Stimulated activated CD8-positive, alpha-beta memory T cell treated with anti-CD3 and anti-CD28 coated beads, Interleukin-15, amount 100 ng/mL, for 24 hours (primary cell): Measurements from ENCODE around the gene ZNF555.
"Not testable (repeated sequence)": the region's sequence is repeated elsewhere in the genome, so short reads cannot be mapped to it uniquely, and the experiment has no call there.

Experiments
- DNase-seq: peaks from one replicate; pipeline ENCODE4 v3.0.0-alpha.2; 2020; ENCODE audit warnings: low read depth

ZNF555 gene

DNA sequence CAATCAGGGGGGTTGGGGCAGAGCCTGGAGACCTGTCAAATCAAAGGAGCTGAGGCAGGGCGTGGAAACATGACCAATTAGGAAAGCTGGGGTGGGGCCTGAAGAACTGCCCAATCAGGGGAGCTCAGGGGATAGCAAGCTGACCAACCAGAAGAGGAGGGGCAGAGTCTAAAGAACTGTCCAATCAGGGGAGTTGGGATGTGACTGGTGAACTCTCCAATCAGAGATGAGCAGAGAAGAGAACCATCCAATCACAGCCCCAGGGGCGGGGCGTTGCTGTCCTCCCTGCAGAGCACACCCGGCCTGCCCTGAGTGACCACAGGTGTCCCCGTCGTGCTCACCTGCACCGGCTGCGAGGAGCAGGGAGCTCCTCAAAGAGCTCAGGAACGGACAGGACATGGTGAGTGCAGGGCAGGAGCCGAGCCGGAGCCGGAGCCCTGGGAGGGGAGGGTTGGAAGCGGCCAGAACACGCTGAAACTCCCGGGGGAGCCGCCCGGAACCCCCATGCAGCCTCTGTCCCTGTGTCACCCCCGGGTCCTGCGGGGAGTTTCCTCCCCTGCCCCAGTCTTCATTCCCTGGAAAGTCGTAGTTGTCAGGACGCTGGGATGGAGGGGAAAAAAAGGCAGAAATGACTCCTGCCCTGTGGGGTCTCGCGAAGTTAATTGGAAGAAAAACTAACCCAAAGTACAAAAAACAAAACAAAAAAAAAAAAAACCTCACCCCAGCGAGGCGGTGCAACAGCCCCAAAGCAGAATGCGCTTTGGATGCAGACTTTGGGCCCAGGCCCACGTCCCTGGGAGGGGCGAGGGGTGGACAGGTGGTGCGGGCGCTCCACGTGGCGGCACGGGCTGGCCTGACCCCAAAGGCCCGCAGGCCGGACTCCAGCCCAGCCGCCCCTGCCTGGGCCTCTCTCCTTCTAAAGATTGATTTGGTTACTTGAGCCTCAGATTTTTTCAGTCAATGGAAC lies 26.0 kb downstream of the ZNF555 start, which contains the start of gene ZNF556:
TSS of gene ZNF556 (plus strand) at position 311 of the 967 bp plus-strand sequence. CDS start at position 398, 87 bp downstream.
- DNase-seq = no peak

DNA sequence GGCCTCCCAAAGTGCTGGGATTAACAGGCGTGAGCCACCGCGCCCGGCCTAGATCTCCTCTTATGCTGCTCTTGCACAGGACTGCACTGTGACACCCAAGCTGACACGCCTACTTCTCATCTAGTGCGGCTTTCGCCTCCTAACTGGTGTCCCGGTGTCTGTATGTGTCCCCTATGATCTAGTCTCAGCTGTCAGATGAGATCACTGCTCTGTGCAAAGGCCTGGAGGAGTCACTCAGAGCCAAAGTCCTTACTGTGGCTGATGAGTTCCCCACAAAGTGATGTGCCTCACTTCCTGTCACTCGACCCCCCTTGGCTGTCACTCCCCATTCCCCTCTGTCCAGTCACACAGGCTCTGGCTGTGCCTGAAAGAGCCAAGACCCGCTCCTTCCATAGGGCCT lies 28.3 kb downstream of the ZNF555 start:
- no peak for DNase-seq

DNA sequence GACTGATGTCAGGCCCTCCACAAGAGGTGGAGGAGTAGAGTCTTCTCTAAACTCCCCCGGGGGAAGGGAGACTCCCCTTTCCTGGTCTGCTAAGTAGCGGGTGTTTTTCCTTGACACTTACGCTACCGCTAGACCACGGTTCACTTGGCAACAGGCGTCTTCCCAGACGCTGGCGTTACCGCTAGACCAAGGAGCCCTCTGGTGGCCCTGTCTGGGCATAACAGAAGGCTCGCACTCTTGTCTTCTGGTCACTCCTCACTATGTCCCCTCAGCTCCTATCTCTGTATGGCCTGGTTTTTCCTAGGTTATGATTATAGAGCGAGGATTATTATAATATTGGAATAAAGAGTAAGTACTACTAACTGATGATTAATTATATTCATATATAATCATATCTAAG lies 30.9 kb downstream of the ZNF555 start:
- not testable (repeated sequence) for DNase-seq

DNA sequence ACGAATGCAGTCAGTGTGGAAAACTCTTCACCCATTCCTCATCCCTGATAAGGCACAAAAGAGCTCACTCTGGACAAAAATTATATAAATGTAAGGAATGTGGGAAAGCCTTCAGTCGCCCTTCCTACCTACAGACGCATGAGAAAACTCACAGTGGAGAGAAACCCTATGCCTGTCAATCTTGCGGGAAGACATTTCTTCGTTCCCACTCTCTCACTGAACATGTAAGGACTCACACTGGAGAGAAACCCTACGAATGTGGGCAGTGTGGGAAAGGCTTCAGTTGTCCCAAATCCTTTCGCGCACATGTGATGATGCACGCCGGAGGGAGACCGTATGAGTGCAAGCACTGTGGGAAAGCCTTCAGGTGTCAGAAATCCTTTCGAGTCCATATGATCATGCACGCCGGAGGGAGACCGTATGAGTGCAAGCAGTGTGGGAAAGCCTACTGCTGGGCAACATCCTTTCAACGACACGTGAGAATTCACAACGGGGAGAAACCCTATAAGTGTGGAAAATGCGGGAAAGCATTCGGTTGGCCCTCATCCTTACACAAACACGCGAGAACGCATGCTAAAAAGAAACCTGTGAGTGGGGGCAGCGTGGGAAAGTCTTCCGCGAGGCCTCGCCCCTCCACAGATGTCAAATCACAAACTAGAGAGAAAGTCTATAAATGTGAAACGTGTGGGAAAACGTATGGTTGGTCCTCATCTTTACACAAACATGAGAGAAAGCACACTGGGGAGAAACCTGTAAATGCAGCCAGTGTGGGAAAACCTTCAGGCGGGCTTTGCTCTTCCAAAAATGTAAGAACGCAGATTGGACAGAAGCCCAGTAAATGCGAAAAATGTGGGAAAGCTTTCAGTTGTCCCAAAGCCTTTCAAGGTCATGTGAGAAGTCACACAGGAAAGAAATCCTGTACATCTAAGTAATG lies 36.4 kb downstream of the ZNF555 start:
- DNase-seq = no peak

DNA sequence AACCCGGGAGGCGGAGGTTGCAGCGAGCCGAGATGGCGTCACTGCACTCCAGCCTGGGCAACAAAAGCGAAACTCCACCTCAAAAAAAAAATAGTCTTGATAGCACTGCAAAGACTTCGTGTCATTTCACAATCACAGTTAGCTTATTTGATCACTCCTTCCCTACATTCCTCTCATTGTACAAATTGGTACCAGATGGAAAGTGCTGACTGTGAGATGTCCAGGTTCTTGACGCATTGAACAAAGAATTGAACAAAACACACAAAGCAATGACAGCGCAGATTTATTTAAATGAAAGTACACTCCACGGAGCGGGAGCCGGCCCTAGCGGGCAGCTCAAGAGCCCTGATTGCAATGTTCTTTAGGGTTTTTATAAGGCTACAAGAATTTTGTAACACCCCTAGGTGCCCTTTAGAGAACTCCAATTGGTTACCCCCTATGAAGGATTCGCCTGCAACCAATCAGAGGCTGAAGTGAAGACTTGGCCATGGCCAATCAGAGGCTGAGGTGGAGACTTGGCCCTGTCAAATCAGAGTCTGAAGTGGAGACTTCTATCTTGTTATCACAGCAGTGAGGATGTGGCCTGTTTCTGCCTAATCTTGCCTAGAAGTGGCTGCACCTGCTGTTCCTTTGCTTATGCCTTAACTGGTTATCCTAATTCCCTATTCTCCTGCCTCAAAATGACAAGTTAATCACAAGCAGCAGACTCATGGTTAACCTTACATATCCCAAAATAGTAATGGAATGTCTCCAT lies 42.6 kb downstream of the ZNF555 start:
- DNase-seq = no peak

DNA sequence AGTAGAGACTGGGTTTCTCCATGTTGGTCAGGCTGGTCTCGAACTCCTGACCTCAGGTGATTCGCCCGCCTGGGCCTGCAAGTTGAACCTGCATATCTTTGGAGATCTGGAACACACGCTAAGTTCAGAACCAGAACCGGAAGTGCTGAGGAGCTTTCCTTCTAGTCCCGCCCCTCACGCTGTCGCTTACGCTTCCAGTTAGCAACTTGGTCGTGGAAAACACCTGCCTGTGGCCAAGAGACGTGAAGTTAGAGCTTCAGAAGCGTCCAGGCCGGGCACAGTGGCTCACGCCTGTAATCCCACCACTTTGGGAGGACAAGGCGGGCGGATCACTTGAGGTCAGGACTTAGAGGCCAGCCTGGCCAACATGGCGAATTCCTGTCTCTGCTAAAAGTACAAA lies 44.5 kb downstream of the ZNF555 start:
- DNase-seq = no peak

DNA sequence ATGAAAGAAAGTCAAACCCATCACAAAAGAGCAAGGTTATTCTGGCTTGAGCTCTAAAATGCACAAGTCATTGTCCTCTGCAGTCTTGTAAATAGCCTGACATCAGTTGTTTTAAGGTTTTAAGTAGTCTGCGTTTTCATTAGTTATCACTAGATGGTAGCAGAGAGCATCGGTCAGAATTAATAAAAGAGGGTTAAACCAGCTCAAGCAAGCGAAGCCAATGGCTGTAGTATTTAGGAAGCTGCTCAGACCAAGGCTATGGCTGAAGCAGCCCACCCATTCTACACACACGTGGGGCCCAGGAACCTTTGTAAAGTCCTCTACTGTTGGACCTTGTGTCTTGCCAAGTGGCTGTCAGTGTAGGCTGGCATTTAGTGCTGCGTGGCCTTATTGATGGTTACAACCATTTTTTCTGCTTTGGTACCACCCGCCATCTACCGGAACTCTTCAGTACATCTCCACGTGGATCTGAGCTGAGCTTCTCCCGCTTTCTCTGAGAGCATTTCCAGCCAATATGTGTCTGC lies 46.2 kb downstream of the ZNF555 start:
- DNase-seq = no peak

DNA sequence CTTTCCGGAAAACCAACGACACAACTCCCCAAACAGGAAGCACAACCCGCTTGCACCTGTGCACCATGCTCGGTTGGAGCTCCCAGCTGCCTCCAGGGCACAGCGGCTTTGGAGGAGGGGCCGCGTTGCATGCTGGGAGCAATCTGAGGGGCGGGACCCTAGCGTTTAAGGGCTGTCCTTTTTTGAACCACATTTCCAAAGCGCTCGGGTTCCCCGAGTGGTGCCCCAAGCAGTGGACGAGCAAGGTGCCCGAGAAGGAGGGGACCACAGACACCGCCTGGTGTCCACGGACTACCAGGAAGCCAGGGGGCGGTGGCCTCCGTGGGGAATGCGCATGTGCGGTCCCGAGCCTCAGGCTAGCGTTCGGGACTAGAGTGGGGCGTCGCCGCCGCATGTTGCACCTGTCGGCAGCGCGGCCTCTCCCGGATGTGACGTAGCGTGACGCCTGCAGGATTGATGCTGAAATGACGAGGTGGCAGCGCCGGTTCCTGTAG lies 47.5 kb downstream of the ZNF555 start:
- DNase-seq = peak; percentile 29

DNA sequence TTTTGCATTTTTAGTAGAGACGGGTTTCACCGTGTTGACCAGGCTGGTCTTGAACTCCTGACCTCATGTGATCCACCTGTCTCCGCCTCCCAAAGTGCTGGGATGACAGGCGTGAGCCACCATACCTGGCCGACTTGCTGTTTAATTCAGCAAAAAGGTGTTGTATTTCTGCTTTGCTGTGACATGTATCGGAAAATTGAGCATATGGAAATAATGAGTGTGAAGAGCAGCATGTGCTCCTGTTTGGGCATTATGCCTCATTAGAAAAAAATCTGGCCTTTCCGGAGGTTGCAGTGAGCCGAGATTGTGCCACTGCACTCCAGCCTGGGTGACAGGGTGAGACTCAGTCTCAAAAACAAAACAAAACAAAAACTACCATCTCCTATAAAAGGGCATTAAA lies 49.3 kb downstream of the ZNF555 start:
- DNase-seq = not testable (repeated sequence)

DNA sequence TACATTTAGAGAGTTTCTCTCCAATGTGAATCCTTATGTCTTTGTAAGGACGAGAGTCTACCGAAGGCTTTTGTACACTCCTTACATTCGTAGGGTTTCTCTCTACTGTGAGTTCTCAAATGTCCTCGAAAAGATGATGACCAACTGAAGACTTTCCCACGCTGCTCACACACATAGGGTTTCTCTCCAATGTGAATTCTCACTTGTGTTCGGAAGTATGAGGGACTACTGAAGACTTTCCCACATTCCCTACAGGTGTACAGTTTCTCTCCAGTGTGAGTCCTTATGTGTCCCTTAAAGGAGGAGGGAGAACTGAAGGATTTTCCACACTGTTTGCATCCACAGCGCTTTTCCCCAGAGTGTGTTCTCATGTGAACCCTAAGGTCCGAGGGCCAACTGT lies 55.4 kb downstream of the ZNF555 start:
- no peak for DNase-seq

DNA sequence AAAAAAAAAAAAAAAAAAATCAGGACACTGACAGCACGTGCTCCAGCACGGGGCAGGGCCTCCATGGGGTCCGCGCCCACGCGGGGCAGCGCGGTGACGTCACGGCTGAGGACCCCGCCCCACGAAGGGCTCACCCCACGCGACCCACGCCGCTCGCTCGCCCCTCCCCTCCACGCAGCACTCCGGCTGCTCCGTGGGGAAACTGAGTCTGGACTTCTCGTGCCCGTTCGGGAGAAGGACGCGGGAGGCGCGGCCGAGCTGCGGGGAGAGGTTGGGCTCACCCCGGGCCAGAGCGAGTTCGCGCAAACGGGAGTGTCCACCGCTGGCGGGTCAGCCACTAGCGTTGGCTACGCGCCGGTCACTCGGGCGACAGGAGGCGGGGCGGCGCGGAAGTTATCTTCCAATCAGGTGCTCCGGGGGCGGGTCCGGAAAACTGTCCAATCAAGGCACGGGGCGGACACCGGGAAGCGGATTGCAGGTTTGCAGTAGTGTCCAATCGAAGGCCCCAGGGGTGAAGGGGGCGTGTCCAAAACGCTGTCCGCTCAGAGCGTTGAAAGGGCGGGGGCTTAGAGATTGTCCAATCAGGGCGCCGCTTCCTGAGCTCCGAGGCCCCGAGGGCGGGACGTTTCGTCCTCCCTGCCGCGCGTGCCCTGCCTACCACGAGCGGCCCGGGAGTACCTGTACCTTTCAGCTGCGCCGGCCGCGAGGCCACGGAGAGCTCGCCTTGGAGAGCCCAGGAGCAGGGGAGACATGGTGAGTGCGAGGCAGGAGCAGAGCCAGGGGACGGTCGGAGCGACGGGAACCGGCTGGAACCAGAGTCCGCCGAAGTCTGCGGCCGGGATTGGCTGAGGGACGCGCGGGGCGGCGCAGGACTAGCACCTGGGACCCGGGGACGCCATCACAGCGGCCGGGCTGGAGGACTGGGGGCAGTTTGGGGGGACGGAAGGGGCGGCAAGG lies 59.3 kb downstream of the ZNF555 start, which contains the start of gene ZNF57:
TSS of gene ZNF57 (plus strand) at position 633 of the 957 bp plus-strand sequence. CDS start at position 751, 118 bp downstream.
- peak; percentile 84 for DNase-seq

DNA sequence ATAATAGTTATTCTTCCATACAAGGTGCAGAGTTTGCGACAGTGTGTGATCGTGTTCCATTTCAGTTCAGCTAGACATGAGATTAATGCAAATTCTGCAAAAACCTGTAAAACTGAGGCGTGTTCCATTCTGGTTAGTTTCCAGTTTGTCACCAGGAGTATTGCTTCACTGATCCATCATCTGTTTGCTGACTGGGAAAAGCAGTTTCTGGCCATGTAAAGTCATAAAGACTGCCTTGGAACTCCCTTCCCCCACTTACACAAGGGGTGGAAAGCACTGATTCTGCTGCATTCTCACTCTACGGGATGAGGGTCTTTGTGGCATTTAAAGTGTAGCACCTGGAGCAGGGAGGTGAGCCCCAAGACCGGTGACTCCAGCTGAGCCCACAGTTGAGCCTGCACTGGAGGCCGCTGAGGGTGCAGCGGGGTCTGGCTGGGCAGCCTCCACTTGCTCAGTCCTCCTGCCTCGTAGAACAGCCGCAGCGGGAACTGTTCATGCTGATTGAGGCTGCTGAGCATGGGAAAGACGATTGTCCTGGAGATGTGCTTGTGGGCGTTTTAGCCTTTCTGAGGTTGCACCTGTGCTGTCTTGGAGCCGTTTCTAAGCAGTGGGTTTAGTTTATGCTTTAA lies 61.4 kb downstream of the ZNF555 start:
- no peak for DNase-seq

DNA sequence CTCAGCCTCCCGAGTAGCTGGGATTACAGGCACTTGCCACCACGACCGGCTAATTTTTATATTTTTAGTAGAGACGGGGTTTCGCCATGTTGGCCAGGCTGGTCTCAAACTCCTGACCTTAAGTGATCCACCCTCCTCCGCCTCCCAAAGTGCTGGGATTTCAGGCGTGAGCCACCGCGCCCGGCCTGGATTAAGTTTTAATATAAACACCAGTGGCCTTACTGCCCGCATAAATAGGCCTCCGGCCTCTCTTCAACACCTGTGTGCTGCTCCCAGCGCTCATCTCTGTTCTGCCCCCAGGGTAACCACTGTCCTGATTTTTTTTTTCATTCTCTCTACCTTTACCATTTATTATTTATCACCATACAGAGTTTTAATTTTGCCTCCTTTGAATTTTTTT lies 62.1 kb downstream of the ZNF555 start:
- DNase-seq = not testable (repeated sequence)

DNA sequence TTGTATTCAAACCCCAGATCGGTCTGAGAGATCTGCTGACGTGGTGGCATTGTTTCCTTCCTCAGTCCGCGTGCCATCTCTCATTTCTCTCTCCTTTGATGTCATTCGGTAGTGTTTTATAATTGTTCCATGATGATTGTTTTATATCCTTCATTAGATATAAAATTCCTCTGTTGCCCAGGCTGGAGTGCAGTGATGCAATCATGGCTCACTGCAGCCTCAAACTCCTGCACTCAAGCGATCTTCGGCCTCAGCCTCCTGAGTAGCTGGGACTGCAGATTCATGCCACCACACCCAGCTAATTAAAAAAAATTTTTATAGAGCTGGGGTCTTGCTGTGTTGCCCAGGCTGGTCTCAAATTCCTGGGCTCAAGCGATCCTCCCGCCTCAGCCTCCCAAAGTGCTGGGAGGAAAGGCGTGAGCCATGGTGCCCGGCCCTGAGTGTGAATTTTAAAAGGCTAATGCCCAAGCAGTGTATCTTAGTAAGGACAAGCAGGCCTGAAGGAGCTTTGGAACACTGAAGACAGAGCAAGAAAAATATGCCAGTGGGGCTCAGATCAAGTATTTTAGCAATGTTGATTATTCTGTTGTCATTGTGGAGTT lies 64.7 kb downstream of the ZNF555 start:
- DNase-seq = no peak

DNA sequence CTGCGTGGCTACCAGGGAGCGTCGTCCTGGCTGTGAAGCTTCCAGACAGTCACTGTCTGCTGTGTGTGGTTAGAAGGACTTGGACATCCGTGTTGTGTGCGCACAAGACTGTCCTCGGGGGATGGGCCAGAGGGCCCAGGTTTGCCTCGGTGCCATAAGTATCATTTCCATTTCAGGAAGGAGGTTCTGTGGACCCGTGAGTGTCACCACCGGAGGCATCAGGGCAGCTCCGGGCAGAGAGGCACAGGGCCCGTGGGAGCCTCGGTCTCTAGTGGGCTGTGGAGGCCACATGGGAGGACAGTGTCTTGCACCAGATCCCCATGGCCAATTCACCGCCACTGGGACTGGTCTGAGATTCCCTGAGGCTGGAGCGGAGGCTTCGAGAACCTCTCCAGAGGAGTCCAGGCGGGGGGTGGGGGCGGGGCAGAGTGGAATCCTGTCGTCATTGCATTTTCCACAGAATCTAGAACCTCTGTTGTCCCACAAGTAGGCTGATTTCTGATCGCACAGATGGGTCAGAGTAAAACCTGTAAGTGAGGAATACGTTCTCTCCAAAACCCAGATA lies 65.4 kb downstream of the ZNF555 start:
- no peak for DNase-seq
